B cell (primary cell): ENCODE measurements around the gene DCDC2C. TPM values are rescaled to one million over a fixed set of nuclear protein-coding genes. Genes with fewer than 3 reads are reported as not detected.
"Not testable (repeated sequence)": the region's sequence is repeated elsewhere in the genome, so short reads cannot be mapped to it uniquely, and the experiment has no call there.

ENCODE experiments used
- ATAC-seq: fragments of 200-7000 bp; cut with Tn5 transposase; one replicate; pipeline ENCODE4 v1.10.0; 2021; ENCODE audit warnings: low read depth, mild to moderate bottlenecking, moderate number of reproducible peaks, moderate library complexity
- CTCF ChIA-PET: fragments of 350-600 bp; sonication (Branson Sonifier 250); formaldehyde crosslinking; loops from one replicate; lab custom pipeline; 2021; ENCODE audit warnings: antibody characterized with exemption, inconsistent platforms; lab: Charles Lee
- POLR2A ChIA-PET: fragments of 350-600 bp; sonication (Branson Sonifier 250); formaldehyde crosslinking; loops from one replicate; lab custom pipeline; 2021; ENCODE audit warnings: antibody characterized with exemption; lab: Charles Lee
- DNase-seq: peaks from one replicate; pipeline ENCODE4 v3.0.0; 2013
- H2AFZ ChIP-seq: 2 replicates; pipeline ENCODE4 v1.6.1; 2012; ENCODE audit warnings: mild to moderate bottlenecking, low read depth, low read length; ENCODE audit not compliant: insufficient read depth, poor library complexity, severe bottlenecking
- H3K27ac ChIP-seq, 2 donors: 1 replicate in 1 of 2; 2 replicates in 1 of 2; pipeline ENCODE4 v1.5.1; 2012 to 2013; ENCODE audit warnings: low read length in 2 of 2, mild to moderate bottlenecking in 2 of 2, moderate library complexity in 1 of 2
- H3K27me3 ChIP-seq, 4 experiments: fragments of 200-600 bp in 1 of 4; sonication (generic) in 1 of 4; replicated peaks in 1 of 4; 1 replicate in 2 of 4; 2 replicates in 2 of 4; pipeline versions ENCODE4 v1.6.1 to v1.7.0; 2013 to 2016; ENCODE audit warnings: low read length in 3 of 4, mild to moderate bottlenecking in 2 of 4, mixed read lengths in 1 of 4, moderate library complexity in 1 of 4; ENCODE audit not compliant: insufficient read depth in 4 of 4, control insufficient read depth in 3 of 4; ENCODE audit errors: control extremely low read depth in 1 of 4
- H3K36me3 ChIP-seq, 2 experiments: replicated peaks in 1 of 2; 1 replicate in 1 of 2; 2 replicates in 1 of 2; pipeline versions ENCODE4 v1.6.1 to v1.7.1; 2013; ENCODE audit warnings: low read length in 1 of 2; ENCODE audit not compliant: insufficient read depth in 2 of 2, control insufficient read depth in 1 of 2; ENCODE audit errors: control extremely low read depth in 1 of 2, extremely low read depth in 1 of 2
- H3K4me1 ChIP-seq, 2 donors: fragments of 200-600 bp in 1 of 2; sonication (generic) in 1 of 2; 1 replicate in 1 of 2; 2 replicates in 1 of 2; pipeline versions ENCODE4 v1.5.1 to v1.6.1; 2013 to 2017; ENCODE audit warnings: low read length in 2 of 2; ENCODE audit not compliant: control insufficient read depth in 2 of 2, insufficient read depth in 2 of 2
- H3K4me2 ChIP-seq: replicated peaks from 2 replicates; pipeline ENCODE3; 2012; ENCODE audit warnings: mild to moderate bottlenecking, low read depth, low read length; ENCODE audit not compliant: poor library complexity, severe bottlenecking
- H3K4me3 ChIP-seq, 5 experiments: fragments of 200-600 bp in 1 of 5; sonication (generic) in 1 of 5; 1 replicate in 3 of 5; 2 replicates in 2 of 5; pipeline versions ENCODE4 v1.5.1 to v1.7.0; 2011 to 2016; ENCODE audit warnings: low read length in 4 of 5, mild to moderate bottlenecking in 4 of 5, low read depth in 2 of 5, control low read depth in 1 of 5, moderate library complexity in 1 of 5; ENCODE audit not compliant: insufficient read depth in 1 of 5; ENCODE audit errors: control extremely low read depth in 1 of 5, extremely low read depth in 1 of 5
- H3K79me2 ChIP-seq: fragments of 200-600 bp; sonication (generic); one replicate; pipeline ENCODE4 v1.6.0; 2016; ENCODE audit warnings: low read length; ENCODE audit not compliant: control insufficient read depth, insufficient read depth
- H3K9ac ChIP-seq: fragments of 200-600 bp; sonication (generic); 2 replicates; pipeline ENCODE4 v1.6.1; 2017; ENCODE audit warnings: mild to moderate bottlenecking, low read length, moderate library complexity
- H3K9me3 ChIP-seq, 3 donors: one replicate each; pipeline versions ENCODE4 v1.6.1 to v1.7.1; 2013; ENCODE audit warnings: low read length in 2 of 3; ENCODE audit not compliant: control insufficient read depth in 2 of 3, insufficient read depth in 1 of 3; ENCODE audit errors: control extremely low read depth in 1 of 3
- H4K20me1 ChIP-seq: 2 replicates; pipeline ENCODE4 v1.6.0; 2012; ENCODE audit warnings: mild to moderate bottlenecking, low read length; ENCODE audit not compliant: insufficient read depth, control insufficient read depth, poor library complexity, severe bottlenecking
- H3K27ac Mint-ChIP-seq: one replicate; pipeline ENCODE4 v1.8.0; 2021; ENCODE audit warnings: mixed read lengths
- H3K27me3 Mint-ChIP-seq: one replicate; pipeline ENCODE4 v1.8.0; 2021; ENCODE audit warnings: mixed read lengths
- H3K4me1 Mint-ChIP-seq: one replicate; pipeline ENCODE4 v1.8.0; 2021; ENCODE audit warnings: mixed read lengths
- H3K4me3 Mint-ChIP-seq: one replicate; pipeline ENCODE4 v1.8.0; 2021; ENCODE audit warnings: mixed read lengths
- H3K9me3 Mint-ChIP-seq: one replicate; pipeline ENCODE4 v1.8.0; 2022; ENCODE audit warnings: mixed read lengths; ENCODE audit not compliant: insufficient read depth
- EZH2 ChIP-seq: IDR thresholded peaks from 2 replicates; pipeline ENCODE4 v1.6.1; 2012; ENCODE audit warnings: borderline replicate concordance, low read depth, mild to moderate bottlenecking, moderate library complexity, low read length; ENCODE audit not compliant: insufficient read depth, poor library complexity, severe bottlenecking
- WGBS: methylation state at CpG from one replicate; pipeline ENCODE4 v1.1.5; 2013; ENCODE audit warnings: missing lambda C conversion rate; ENCODE audit not compliant: insufficient coverage; 5-methylcytosine and 5-hydroxymethylcytosine counted together
- intact Hi-C: fragments of 100-400 bp; cut with micrococcal nuclease; formaldehyde crosslinking; loops from one replicate; pipeline ENCODE4 v1.10.0; 2022
- polyA plus RNA-seq: library from polyadenylated mRNA; depleted of rRNA; stranded (reverse); fragments of >200 nt; gene quantifications from 2 replicates; pipeline ENCODE4 v1.2.3, GENCODE V29; 2012
- total RNA-seq, 2 donors: library from RNA; stranded (reverse); fragments of 120-200 nt in 1 of 2; gene quantifications; 1 replicate in 1 of 2; 2 replicates in 1 of 2; pipeline versions ENCODE4 v1.2.3 to v1.2.4, GENCODE V29; 2013 to 2022
- TF ChIP-seq, protein P1 (sequence below): fragments of 200-600 bp; IDR thresholded peaks from one replicate; pipeline ENCODE4 v1.8.0; 2022; ENCODE audit warnings: antibody characterized with exemption, mild to moderate bottlenecking

DCDC2C gene
- total and polyA plus RNA-seq, 2 donors (not counting 1 experiment from before 2014, with no cell fraction given), result not detected

- intact Hi-C loops, result loop anchor here (10.0 kb wide), 1 partner anchor 1775 kb away; no protein-coding TSS in a partner anchor
Observed at GRCh38 chr2:3659447-3660432, 43.6 kb upstream of the DCDC2C start.

GRCh38 chr2:3660640-3661039, 42.7 kb upstream of the DCDC2C start:
- H3K27me3 ChIP-seq, H3K4me2 ChIP-seq, H4K20me1 ChIP-seq, POLR2A ChIA-PET, intact Hi-C loops, H3K4me3 ChIP-seq, H3K9ac ChIP-seq, H3K9me3 ChIP-seq, H3K79me2 ChIP-seq, H3K36me3 ChIP-seq, H3K4me1 ChIP-seq, H3K27me3 Mint-ChIP-seq, H3K4me3 Mint-ChIP-seq, DNase-seq, H3K9me3 Mint-ChIP-seq, ATAC-seq: not testable (repeated sequence)
- CTCF ChIA-PET, result interaction anchor here (2.5 kb wide), 1 partner anchor 9 kb away, joined by 9 read pairs; no protein-coding TSS in a partner anchor
- Histone ChIP-seq H2AFZ (peak overlapping the region; percentile 22), H3K27ac (peak overlapping the region in 1 of 2 donors; percentile 50)
- H3K27ac Mint-ChIP-seq, result peak overlapping the region; percentile 63
- H3K4me1 Mint-ChIP-seq, result peaks cover 16% of the 10 kb centered on the region
- WGBS, result 79% methylated on average over 7 of the region's 7 CpGs

More at GRCh38 chr2:3659447-3660432, 43.6 kb upstream of the DCDC2C start:
- WGBS, result 85% methylated on average over 20 of the region's 26 CpGs
- Mint-ChIP-seq H3K4me3 (no peak overlapping the region), H3K9me3 (peaks cover 2% of the 10 kb centered on the region), H3K27me3 (no peaks in the 10 kb centered on the region), H3K4me1 (peaks cover 16% of the 10 kb centered on the region), H3K27ac (no peak overlapping the region)
- H2AFZ ChIP-seq, result no peak overlapping the region
- no peaks in the 10 kb centered on the region for H3K4me1 ChIP-seq
- H3K9me3 ChIP-seq, result no peaks in the 10 kb centered on the region
- ATAC-seq (no peak), DNase-seq (no peak)
- no peak overlapping the region for H3K4me3 ChIP-seq
- H3K36me3 ChIP-seq, result no peaks in the 10 kb centered on the region
- no peak overlapping the region for H3K9ac ChIP-seq
- ChIA-PET POLR2A (no interaction called here), CTCF (interaction anchor here (1.3 to 2.5 kb wide), 2 partner anchors 8 to 236 kb away, joined by 9 read pairs; no protein-coding TSS in a partner anchor)
- H3K4me2 ChIP-seq, result no peak overlapping the region
- H3K27ac ChIP-seq, result no peak overlapping the region
- H4K20me1 ChIP-seq, result no peaks in the 10 kb centered on the region
- no peaks in the 10 kb centered on the region for H3K79me2 ChIP-seq
- TF ChIP-seq EZH2, result no peak
- TF ChIP-seq, protein P1, sequence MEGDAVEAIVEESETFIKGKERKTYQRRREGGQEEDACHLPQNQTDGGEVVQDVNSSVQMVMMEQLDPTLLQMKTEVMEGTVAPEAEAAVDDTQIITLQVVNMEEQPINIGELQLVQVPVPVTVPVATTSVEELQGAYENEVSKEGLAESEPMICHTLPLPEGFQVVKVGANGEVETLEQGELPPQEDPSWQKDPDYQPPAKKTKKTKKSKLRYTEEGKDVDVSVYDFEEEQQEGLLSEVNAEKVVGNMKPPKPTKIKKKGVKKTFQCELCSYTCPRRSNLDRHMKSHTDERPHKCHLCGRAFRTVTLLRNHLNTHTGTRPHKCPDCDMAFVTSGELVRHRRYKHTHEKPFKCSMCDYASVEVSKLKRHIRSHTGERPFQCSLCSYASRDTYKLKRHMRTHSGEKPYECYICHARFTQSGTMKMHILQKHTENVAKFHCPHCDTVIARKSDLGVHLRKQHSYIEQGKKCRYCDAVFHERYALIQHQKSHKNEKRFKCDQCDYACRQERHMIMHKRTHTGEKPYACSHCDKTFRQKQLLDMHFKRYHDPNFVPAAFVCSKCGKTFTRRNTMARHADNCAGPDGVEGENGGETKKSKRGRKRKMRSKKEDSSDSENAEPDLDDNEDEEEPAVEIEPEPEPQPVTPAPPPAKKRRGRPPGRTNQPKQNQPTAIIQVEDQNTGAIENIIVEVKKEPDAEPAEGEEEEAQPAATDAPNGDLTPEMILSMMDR, result no peak
- H3K27me3 ChIP-seq, result no peaks in the 10 kb centered on the region
